ENCODE data around the gene SLC5A2.
"Not testable (repeated sequence)": the region's sequence is repeated elsewhere in the genome, so short reads cannot be mapped to it uniquely, and the experiment has no call there.

The SLC5A2 gene

DNA sequence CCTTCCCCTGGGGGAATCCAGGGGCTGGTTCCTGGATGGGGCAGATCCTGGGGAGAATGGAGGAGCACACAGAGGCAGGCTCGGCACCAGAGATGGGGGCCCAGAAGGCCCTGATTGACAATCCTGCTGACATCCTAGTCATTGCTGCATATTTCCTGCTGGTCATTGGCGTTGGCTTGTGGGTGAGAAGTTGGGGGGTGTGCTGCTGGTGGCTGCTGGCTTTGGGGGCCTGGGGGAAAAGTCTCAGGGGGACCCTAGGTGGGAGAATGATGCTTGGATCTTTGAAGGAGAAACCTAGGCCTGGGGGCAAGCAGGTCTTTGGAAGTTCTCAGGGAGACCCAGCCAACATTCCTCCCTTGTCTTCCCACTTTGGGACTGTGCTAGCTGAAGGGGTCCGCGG lies at the start of gene SLC5A2:
Gene SLC5A2, plus strand, starts transcription at position 43 of the 400 bp plus-strand sequence. Its CDS starts 14 bp downstream, at position 57.
- ChIA-PET POLR2A (ENCODE audit: low non-redundant PET) (no interaction called here), CTCF (no interaction called here)
- TF ChIP-seq, protein P1, sequence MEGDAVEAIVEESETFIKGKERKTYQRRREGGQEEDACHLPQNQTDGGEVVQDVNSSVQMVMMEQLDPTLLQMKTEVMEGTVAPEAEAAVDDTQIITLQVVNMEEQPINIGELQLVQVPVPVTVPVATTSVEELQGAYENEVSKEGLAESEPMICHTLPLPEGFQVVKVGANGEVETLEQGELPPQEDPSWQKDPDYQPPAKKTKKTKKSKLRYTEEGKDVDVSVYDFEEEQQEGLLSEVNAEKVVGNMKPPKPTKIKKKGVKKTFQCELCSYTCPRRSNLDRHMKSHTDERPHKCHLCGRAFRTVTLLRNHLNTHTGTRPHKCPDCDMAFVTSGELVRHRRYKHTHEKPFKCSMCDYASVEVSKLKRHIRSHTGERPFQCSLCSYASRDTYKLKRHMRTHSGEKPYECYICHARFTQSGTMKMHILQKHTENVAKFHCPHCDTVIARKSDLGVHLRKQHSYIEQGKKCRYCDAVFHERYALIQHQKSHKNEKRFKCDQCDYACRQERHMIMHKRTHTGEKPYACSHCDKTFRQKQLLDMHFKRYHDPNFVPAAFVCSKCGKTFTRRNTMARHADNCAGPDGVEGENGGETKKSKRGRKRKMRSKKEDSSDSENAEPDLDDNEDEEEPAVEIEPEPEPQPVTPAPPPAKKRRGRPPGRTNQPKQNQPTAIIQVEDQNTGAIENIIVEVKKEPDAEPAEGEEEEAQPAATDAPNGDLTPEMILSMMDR (conservative IDR thresholded peaks at IDR 0.05; ENCODE audit: low read depth): no peak

DNA sequence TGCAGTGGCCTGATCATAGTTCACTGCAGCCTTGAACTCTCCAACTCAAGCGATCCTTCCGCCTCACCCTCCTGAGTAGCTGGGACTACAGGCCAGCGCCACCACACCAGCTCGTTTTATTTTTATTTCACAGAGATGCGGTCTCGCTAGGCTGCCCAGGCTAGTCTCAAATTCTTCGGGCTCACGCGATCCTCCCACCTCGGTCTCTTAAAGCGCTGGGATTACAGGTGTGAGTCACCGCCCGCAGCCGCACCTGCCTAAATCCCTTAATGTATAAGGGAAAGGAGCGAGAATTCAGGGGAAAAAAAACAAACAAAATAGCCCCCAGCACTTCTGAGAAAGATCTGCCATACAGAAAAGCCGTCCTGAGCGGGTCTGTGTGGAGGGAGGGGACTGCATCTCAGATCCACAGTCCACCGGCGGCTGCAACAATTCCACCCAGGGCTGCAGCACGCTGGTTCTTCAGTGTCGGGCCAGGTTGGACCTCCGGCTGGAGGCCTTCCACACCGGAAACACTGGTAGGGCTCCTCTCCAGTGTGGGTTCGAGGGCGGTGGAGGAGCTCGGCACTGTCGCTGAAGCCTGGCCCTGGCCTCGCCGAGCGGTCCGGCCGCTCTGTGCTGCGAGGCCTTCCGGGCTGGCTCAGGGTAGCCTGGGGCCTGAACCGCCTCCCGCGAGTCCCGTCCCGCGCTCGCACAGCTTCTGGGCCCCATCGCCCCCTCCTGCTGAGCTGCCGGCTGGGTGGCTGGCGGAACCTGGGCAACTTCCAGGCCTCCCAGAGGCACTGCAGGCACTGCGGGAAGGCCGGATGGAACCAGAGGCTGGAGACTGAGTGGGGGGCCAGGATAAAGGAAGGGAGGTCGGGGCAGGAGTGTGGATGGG lies 47.3 kb upstream of the SLC5A2 start:
- TF ChIP-seq, protein P1 (conservative IDR thresholded peaks at IDR 0.05; ENCODE audit: low read depth): no peak
- DNase-seq (ENCODE audit: low spot score): peak; percentile 18
- no peak overlapping the region for H3K27ac ChIP-seq
- ChIA-PET POLR2A (ENCODE audit: low non-redundant PET) (interaction anchor here (1.5 kb wide), 1 partner anchor 24 kb away, joined by 3 read pairs; the partner anchor contains the start of gene ARMC5), CTCF (interaction anchor here (0.5 kb wide), 1 partner anchor 55 kb away, joined by 6 read pairs; no protein-coding TSS in a partner anchor)

More for the DNA sequence above, at the start of gene SLC5A2:
- H3K27ac ChIP-seq: no peak within 1 kb of the TSS
- no peak for DNase-seq (ENCODE audit: low spot score)

DNA sequence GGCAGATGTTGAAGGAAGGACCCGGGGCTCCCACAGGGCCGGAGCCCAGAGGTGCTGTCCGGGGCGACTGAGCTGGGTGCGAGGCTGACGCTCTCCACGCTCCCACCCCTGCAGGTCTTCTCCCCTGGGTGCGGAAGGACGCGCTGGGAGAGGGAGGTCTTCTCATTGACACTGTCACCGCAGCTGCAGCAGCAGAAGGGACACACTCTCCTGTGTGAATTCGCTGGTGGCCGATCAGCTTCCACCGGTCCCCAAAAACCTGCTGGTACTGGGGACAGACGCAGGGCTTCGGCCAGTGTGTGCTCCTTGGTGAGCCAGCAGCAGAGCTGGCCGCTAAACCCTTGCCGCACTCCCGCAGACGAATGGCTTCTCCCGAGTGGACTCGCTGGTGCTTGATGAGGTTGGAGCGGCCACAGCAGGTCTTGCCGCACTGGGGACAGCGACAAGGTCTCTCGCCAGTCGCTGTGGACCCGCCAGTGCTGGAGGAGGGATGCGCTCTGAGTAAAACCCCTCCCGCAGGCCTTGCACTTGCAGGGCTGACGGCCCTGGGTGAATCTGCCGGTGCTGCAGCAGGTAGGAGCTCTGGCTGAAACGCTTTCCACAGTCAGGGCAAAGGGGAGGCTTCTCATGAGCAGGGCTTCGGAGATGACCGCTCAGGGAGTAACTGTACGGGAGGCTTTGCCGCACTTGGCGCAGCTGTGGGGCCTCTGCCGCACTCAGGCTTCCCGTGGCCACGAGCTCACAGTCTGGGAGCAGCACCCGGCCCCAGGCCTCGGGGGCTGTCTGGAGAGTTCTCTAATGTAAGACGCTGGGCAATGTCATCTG lies 46.5 kb upstream of the SLC5A2 start:
- TF ChIP-seq, protein P1 (conservative IDR thresholded peaks at IDR 0.05; ENCODE audit: low read depth): no peak
- no peak for DNase-seq (ENCODE audit: low spot score)
- POLR2A ChIA-PET (ENCODE audit: low non-redundant PET): interaction anchor here (1.5 kb wide), 1 partner anchor 23 kb away, joined by 3 read pairs; the partner anchor contains the start of gene ARMC5
- no peak overlapping the region for H3K27ac ChIP-seq
- CTCF ChIA-PET: interaction anchor here (0.7 kb wide), 1 partner anchor 173 kb away, joined by 5 read pairs; no protein-coding TSS in a partner anchor

DNA sequence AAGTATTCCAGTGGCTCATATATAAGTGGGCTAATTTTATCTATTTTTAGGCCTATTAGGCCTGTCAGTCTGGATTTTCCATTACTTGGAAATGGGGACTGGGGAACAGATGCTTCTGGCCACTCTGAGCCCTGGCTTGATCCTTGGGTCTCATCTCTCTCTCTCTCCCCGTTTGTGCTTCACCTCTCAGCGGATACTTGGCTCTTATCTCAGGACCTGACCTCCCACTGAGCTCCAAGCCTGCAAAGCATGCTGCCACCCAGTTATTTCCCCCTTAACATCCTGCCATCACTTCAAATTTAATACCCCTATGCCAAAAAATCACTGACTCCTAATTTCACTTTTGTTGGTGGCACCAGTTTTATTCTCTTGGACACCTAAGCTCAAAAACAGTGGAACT lies 44.5 kb upstream of the SLC5A2 start:
- TF ChIP-seq, protein P1 (conservative IDR thresholded peaks at IDR 0.05; ENCODE audit: low read depth): no peak
- H3K27ac ChIP-seq: no peak overlapping the region
- POLR2A ChIA-PET (ENCODE audit: low non-redundant PET): no interaction called here
- CTCF ChIA-PET: interaction anchor here (0.7 kb wide), 1 partner anchor 13 kb away, joined by 4 read pairs; no protein-coding TSS in a partner anchor
- DNase-seq (ENCODE audit: low spot score): no peak

DNA sequence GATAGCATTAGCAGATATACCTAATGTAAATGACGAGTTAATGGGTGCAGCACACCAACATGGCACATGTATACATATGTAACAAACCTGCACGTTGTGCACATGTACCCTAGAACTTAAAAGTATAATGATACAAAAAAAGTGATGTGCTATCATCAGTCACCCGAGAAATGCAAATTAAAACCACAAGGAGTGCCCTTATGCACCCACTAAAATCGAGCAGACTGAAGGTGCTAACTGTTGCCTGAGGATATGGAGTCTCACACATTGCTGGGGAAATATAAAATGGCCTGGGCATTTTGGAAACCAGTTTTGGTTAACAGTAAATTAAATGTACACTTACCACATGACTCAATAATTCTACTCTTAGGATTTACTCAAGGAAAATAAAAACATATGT lies 43.9 kb upstream of the SLC5A2 start:
- DNase-seq (ENCODE audit: low spot score); POLR2A ChIA-PET (ENCODE audit: low non-redundant PET); H3K27ac ChIP-seq: not testable (repeated sequence)
- CTCF ChIA-PET: interaction anchor here (0.7 kb wide), 1 partner anchor 12 kb away, joined by 4 read pairs; no protein-coding TSS in a partner anchor

DNA sequence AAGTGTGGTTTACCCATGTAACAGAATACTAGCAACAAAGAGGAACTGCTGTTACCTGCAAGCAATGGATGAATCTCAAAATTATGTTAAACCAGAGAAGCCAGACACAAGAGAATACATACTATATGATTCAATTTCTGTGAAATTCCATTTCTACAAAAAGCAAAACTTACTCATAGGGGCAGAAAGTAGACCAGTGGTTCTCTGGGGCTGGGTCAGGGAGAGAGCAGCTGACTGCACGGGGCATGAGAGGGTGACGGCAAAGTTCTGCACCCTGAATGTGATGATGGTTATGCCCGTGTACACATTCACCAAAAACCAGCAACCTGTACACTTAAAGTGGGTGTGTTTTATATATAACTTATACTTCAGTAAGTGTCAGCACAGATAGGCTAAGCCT lies 43.4 kb upstream of the SLC5A2 start:
- DNase-seq (ENCODE audit: low spot score): no peak
- POLR2A ChIA-PET (ENCODE audit: low non-redundant PET): no interaction called here
- CTCF ChIA-PET: no interaction called here
- H3K27ac ChIP-seq: no peak overlapping the region
- TF ChIP-seq, protein P1 (conservative IDR thresholded peaks at IDR 0.05; ENCODE audit: low read depth): no peak
